ENCODE results near the gene PCP4.

The PCP4 gene

GRCh38 chr21:39825250-39825649 lies 42.0 kb upstream of the PCP4 start:
- ATAC-seq (ENCODE audit: insufficient read depth, low read depth) (no peak), DNase-seq (no peak)
- no peaks in the 10 kb centered on the region for H3K9me3 ChIP-seq (ENCODE audit: insufficient read depth, low read length, severe bottlenecking)
- no peak overlapping the region for H3K4me3 ChIP-seq (ENCODE audit: low read depth in 1 of 2, low read length in 2 of 2)
- no peak overlapping the region for H2AFZ ChIP-seq (ENCODE audit: low read depth, low read length)
- no peaks in the 10 kb centered on the region for H3K36me3 ChIP-seq (ENCODE audit: insufficient read depth, low read length)
- H3K27me3 ChIP-seq (ENCODE audit: insufficient read depth, low read length, poor library complexity): peaks cover 3% of the 10 kb centered on the region
- no peak for TF ChIP-seq CTCF (IDR thresholded peaks at IDR 0.05; ENCODE audit: borderline replicate concordance, extremely low read depth, low read length, poor library complexity, severe bottlenecking)
- no peak for TF ChIP-seq EZH2 (IDR thresholded peaks at IDR 0.05; ENCODE audit: borderline replicate concordance, low read depth, low read length, severe bottlenecking)
- H3K79me2 ChIP-seq (ENCODE audit: insufficient read depth, low read length): no peaks in the 10 kb centered on the region
- no peak overlapping the region for H3K4me2 ChIP-seq (ENCODE audit: insufficient read depth, low read length)
- no peak overlapping the region for H3K9ac ChIP-seq (ENCODE audit: low read depth, low read length)
- H4K20me1 ChIP-seq (ENCODE audit: insufficient read depth, low read length): no peaks in the 10 kb centered on the region
- no peak overlapping the region for H3K27ac ChIP-seq (ENCODE audit: low read length)
- H3K4me1 ChIP-seq (ENCODE audit: insufficient read depth, low read length): no peaks in the 10 kb centered on the region

GRCh38 chr21:39834543-39834942 lies 32.7 kb upstream of the PCP4 start:
- Histone ChIP-seq H3K9ac (ENCODE audit: low read depth, low read length) (no peak overlapping the region), H3K27ac (ENCODE audit: low read length) (no peak overlapping the region), H3K4me1 (ENCODE audit: insufficient read depth, low read length) (no peaks in the 10 kb centered on the region), H4K20me1 (ENCODE audit: insufficient read depth, low read length) (no peaks in the 10 kb centered on the region), H2AFZ (ENCODE audit: low read depth, low read length) (no peak overlapping the region), H3K4me2 (ENCODE audit: insufficient read depth, low read length) (no peak overlapping the region), H3K27me3 (ENCODE audit: insufficient read depth, low read length, poor library complexity) (peaks cover 16% of the 10 kb centered on the region), H3K4me3 (ENCODE audit: low read depth in 1 of 2, low read length in 2 of 2) (no peak overlapping the region), H3K36me3 (ENCODE audit: insufficient read depth, low read length) (no peaks in the 10 kb centered on the region), H3K9me3 (ENCODE audit: insufficient read depth, low read length, severe bottlenecking) (no peaks in the 10 kb centered on the region), H3K79me2 (ENCODE audit: insufficient read depth, low read length) (no peaks in the 10 kb centered on the region)
- DNase-seq (no peak), ATAC-seq (ENCODE audit: insufficient read depth, low read depth) (no peak)
- no peak for TF ChIP-seq CTCF (IDR thresholded peaks at IDR 0.05; ENCODE audit: borderline replicate concordance, extremely low read depth, low read length, poor library complexity, severe bottlenecking)
- TF ChIP-seq EZH2 (IDR thresholded peaks at IDR 0.05; ENCODE audit: borderline replicate concordance, low read depth, low read length, severe bottlenecking): no peak

GRCh38 chr21:39837861-39838359 lies 29.3 kb upstream of the PCP4 start:
- TF ChIP-seq EZH2 (IDR thresholded peaks at IDR 0.05; ENCODE audit: borderline replicate concordance, low read depth, low read length, severe bottlenecking) (no peak), CTCF (IDR thresholded peaks at IDR 0.05; ENCODE audit: borderline replicate concordance, extremely low read depth, low read length, poor library complexity, severe bottlenecking) (no peak)
- Histone ChIP-seq H3K36me3 (ENCODE audit: insufficient read depth, low read length) (no peaks in the 10 kb centered on the region), H4K20me1 (ENCODE audit: insufficient read depth, low read length) (no peaks in the 10 kb centered on the region), H3K4me2 (ENCODE audit: insufficient read depth, low read length) (no peak overlapping the region), H2AFZ (ENCODE audit: low read depth, low read length) (no peak overlapping the region), H3K27ac (ENCODE audit: low read length) (no peak overlapping the region), H3K9me3 (ENCODE audit: insufficient read depth, low read length, severe bottlenecking) (no peaks in the 10 kb centered on the region), H3K9ac (ENCODE audit: low read depth, low read length) (no peak overlapping the region), H3K79me2 (ENCODE audit: insufficient read depth, low read length) (no peaks in the 10 kb centered on the region), H3K27me3 (ENCODE audit: insufficient read depth, low read length, poor library complexity) (peaks cover 4% of the 10 kb centered on the region), H3K4me3 (ENCODE audit: low read depth in 1 of 2, low read length in 2 of 2) (no peak overlapping the region), H3K4me1 (ENCODE audit: insufficient read depth, low read length) (no peaks in the 10 kb centered on the region)
- DNase-seq: no peak
- ATAC-seq (ENCODE audit: insufficient read depth, low read depth): no peak

All from DND-41 (cell line).